Upper lobe of left lung (tissue), 6 donors: Measurements from ENCODE around the gene E2F1. TPM values are rescaled to one million over a fixed set of nuclear protein-coding genes. Genes with fewer than 3 reads are reported as not detected.

ENCODE experiments used
- ATAC-seq, 2 donors: fragments of 200-7000 bp; cut with Tn5 transposase; one replicate each; pipeline ENCODE4 v1.9.1; 2022; ENCODE audit warnings: mild to moderate bottlenecking in 2 of 2, moderate library complexity in 2 of 2; ENCODE audit not compliant: low FRiP score in 2 of 2
- DNase-seq, 2 donors: peaks; one replicate each; pipeline ENCODE4 v3.0.0-alpha.2; 2019 to 2020
- H3K27ac ChIP-seq, 4 donors: fragments of 200-600 bp; sonication (generic); one replicate each; pipeline ENCODE4 v1.5.1; 2016 to 2019
- H3K27me3 ChIP-seq, 4 donors: fragments of 200-600 bp; sonication (generic); one replicate each; pipeline ENCODE4 v1.5.1; 2017 to 2019
- H3K36me3 ChIP-seq, 4 donors: fragments of 200-600 bp; sonication (generic); one replicate each; pipeline ENCODE4 v1.5.1; 2016 to 2019
- H3K4me1 ChIP-seq, 4 donors: fragments of 200-600 bp; sonication (generic); one replicate each; pipeline ENCODE4 v1.5.1; 2018 to 2019
- H3K4me3 ChIP-seq, 4 donors: fragments of 200-600 bp; sonication (generic); one replicate each; pipeline ENCODE4 v1.5.1; 2017 to 2019; ENCODE audit warnings: mild to moderate bottlenecking in 2 of 4, moderate library complexity in 1 of 4
- H3K9me3 ChIP-seq, 4 donors: fragments of 200-600 bp; sonication (generic); one replicate each; pipeline ENCODE4 v1.5.1; 2018 to 2019
- EP300 ChIP-seq, 4 donors: sonication (generic); formaldehyde crosslinking; IDR thresholded peaks; one replicate each; pipeline ENCODE4 v1.5.1; 2017; ENCODE audit warnings: antibody characterized with exemption in 4 of 4, control low read depth in 2 of 4
- POLR2A ChIP-seq, 4 donors: fragments of 450-650 bp; IDR thresholded peaks; one replicate each; pipeline ENCODE4 v1.5.1; 2016 to 2017; ENCODE audit warnings: antibody characterized with exemption in 4 of 4, mild to moderate bottlenecking in 2 of 4
- POLR2AphosphoS5 ChIP-seq, 2 donors: sonication (generic); formaldehyde crosslinking; IDR thresholded peaks; one replicate each; pipeline ENCODE4 v1.5.1; 2017; ENCODE audit warnings: antibody characterized with exemption in 2 of 2
- WGBS, 2 donors: methylation state at CpG; one replicate each; pipeline ENCODE4 v1.1.5; 2017 to 2018; 5-methylcytosine and 5-hydroxymethylcytosine counted together
- total RNA-seq, 6 donors: library from RNA; depleted of rRNA in 4 of 6; stranded (reverse); fragments of >200 nt in 4 of 6; gene quantifications; one replicate each; pipeline versions ENCODE4 v1.1.0 to v1.2.1, GENCODE V29; 2016 to 2021
- TF ChIP-seq, protein P1 (sequence below), 6 experiments: fragments of 450-650 bp in 4 of 6; fragments of 200-600 bp in 2 of 6; sonication (generic) in 2 of 6; IDR thresholded peaks; one replicate each; pipeline ENCODE4 v1.5.1; 2016 to 2019; ENCODE audit warnings: antibody characterized with exemption in 6 of 6
- donor health status: DM: no; HTN: no; CAD: no; lungs with moderate emphysema.
- donor health status: DM: no; HTN: yes; CAD: no; lungs with severe emphysema.

E2F1 gene
- total RNA-seq, 6 donors from 2014 or later, result 5.5 to 12.9 (median 6.8) TPM

DNA sequence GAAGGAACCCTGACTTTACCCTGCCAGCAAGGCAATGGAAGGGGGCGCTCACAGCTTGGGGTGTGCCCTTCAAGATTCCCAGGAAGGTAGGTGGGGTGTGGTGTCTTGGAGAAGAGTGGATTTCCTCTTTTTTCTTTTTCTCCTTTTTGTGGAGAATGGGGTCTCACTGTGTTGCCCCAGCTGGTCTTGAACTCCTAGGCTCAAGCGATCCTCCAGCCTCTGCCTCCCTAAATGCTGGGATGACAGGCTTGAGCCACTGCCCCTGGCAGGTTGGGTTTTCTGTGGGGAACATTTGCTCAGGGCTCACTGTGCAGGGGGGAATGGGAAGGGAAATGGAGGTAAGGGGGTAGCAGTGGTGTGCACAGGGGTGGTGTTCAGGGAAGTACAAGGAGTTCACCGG, 41.6 kb upstream of the E2F1 start:
- H3K4me1 ChIP-seq, result peaks cover 7 to 33% (median 20%) of the 10 kb centered on the region in 4 donors
- TF ChIP-seq, protein P1, sequence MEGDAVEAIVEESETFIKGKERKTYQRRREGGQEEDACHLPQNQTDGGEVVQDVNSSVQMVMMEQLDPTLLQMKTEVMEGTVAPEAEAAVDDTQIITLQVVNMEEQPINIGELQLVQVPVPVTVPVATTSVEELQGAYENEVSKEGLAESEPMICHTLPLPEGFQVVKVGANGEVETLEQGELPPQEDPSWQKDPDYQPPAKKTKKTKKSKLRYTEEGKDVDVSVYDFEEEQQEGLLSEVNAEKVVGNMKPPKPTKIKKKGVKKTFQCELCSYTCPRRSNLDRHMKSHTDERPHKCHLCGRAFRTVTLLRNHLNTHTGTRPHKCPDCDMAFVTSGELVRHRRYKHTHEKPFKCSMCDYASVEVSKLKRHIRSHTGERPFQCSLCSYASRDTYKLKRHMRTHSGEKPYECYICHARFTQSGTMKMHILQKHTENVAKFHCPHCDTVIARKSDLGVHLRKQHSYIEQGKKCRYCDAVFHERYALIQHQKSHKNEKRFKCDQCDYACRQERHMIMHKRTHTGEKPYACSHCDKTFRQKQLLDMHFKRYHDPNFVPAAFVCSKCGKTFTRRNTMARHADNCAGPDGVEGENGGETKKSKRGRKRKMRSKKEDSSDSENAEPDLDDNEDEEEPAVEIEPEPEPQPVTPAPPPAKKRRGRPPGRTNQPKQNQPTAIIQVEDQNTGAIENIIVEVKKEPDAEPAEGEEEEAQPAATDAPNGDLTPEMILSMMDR (IDR thresholded peaks at IDR 0.05), result no peak
- TF ChIP-seq POLR2A (IDR thresholded peaks at IDR 0.05) (no peak), POLR2AphosphoS5 (IDR thresholded peaks at IDR 0.05) (no peak), EP300 (IDR thresholded peaks at IDR 0.05) (no peak)
- H3K36me3 ChIP-seq, result no peaks in the 10 kb centered on the region
- H3K4me3 ChIP-seq, result no peak overlapping the region
- no peaks in the 10 kb centered on the region for H3K9me3 ChIP-seq
- no peak for ATAC-seq
- WGBS, 2 donors, result 94% methylated on average over 3 of the region's 3 CpGs
- no peaks in the 10 kb centered on the region for H3K27me3 ChIP-seq
- DNase-seq, result no peak
- no peak overlapping the region for H3K27ac ChIP-seq

DNA sequence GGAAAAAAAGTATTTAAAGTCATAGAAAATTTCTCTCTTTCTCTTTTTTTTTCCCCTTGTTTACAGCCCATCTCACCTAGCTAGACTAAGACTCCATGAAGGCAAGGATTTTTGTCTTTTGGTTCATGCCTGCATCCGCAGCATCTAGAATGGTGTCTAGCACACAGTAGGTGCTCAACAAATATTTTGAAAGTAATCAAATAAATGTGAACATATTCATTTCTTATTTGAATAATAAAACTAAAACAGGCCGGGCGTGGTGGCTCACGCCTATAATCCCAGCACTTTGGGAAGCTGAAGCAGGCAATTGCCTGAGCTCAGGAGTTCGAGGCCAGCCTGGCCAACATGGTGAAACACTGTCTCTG, 40.9 kb upstream of the E2F1 start:
- ATAC-seq (no peak), DNase-seq (no peak)
- Histone ChIP-seq H3K4me3 (no peak overlapping the region), H3K27me3 (no peaks in the 10 kb centered on the region), H3K4me1 (peaks cover 5 to 28% (median 16%) of the 10 kb centered on the region in 4 donors), H3K36me3 (no peaks in the 10 kb centered on the region), H3K27ac (peak overlapping the region in 2 of 4 donors; percentile 74 to 82), H3K9me3 (no peaks in the 10 kb centered on the region)
- 93% methylated on average over 5 of the region's 5 CpGs for WGBS, 2 donors
- TF ChIP-seq EP300 (IDR thresholded peaks at IDR 0.05), result no peak
- TF ChIP-seq POLR2AphosphoS5 (IDR thresholded peaks at IDR 0.05), result no peak
- TF ChIP-seq, protein P1 (IDR thresholded peaks at IDR 0.05), result no peak
- TF ChIP-seq POLR2A (IDR thresholded peaks at IDR 0.05), result no peak

DNA sequence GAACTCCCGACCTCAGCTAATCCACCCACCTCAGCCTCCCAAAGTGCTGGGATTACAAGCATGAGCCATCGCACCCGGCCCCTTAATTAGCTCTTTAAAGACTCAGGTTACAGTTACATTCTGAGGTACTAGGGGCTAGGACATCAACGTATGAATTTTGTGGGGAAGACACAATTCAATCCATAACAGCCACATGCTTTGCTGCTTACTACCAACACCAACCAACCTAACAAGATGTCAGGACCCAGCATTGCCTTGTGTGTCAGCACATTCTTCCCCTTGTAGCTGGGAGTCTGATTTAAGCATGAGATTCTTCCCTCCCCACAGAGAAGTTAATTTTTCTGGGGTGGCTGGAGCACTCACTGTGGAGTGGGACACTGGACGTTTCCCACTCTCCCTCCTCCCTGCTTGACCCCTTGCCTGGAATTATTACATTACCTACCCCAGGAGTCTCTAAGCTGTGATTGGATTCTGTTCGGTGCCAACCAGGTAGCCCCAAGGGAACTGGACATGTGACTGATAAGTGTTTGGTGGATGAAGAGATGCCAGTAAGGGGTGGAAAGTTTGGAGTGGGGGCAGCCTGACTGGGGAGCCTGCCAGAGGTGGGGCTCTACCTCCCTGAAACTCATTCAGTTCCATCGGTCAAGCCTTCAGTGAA, 39.6 kb upstream of the E2F1 start:
- ATAC-seq (peak in 1 of 2 donors; percentile 53), DNase-seq (peak in 1 of 2 donors; percentile 64)
- 63 to 78% methylated on average over 6 to 7 of the region's 7 CpGs for WGBS, 2 donors
- TF ChIP-seq POLR2A (IDR thresholded peaks at IDR 0.05) (peak in 1 of 4 donors; percentile 4), POLR2AphosphoS5 (IDR thresholded peaks at IDR 0.05) (no peak), EP300 (IDR thresholded peaks at IDR 0.05) (peak in 1 of 4 donors; percentile 70)
- TF ChIP-seq, protein P1 (IDR thresholded peaks at IDR 0.05), result no peak
- no peak overlapping the region for H3K4me3 ChIP-seq
- H3K27me3 ChIP-seq, result no peaks in the 10 kb centered on the region
- no peaks in the 10 kb centered on the region for H3K36me3 ChIP-seq
- peaks cover 0 to 22% (median 10%) of the 10 kb centered on the region in 4 donors for H3K4me1 ChIP-seq
- no peaks in the 10 kb centered on the region for H3K9me3 ChIP-seq
- peak overlapping the region in 3 of 4 donors; percentile 13 to 82 (median 68) for H3K27ac ChIP-seq

DNA sequence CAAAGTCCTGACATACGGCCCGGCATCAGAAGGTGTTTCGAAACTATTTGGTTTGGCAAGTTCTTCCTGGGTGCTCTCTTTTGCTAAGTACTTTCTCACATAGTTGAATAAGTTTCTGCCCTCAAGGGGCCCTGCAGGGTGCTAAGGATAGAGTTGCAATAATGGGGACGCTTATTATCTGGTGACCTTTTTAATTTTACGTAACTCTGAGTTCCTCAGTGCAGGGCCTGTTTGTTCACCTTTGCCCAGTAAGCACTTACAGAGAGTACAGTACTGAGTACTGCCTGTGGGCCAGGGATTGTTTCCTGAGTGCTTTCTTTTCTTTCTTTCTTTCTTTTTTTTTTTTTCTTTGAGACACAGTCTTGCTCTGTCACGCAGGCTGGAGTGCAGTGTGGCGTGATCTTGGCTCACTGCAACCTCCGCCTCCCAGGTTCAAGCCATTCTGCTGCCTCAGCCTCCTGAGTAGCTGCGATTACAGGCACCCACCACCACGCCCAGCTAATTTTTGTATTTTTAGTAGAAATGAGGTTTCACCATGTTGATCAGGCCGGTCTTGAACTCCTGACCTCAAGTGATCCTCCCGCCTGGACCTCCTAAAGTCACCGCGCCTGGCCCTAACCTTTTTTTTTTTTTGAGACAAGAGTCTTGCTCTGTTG, 38.4 kb upstream of the E2F1 start:
- 70% methylated on average over 14 of the region's 14 CpGs for WGBS, 2 donors
- peaks cover 1 to 27% (median 15%) of the 10 kb centered on the region in 4 donors for H3K4me1 ChIP-seq
- DNase-seq (peak in 1 of 2 donors; percentile 76), ATAC-seq (peak; percentile 17 to 87)
- H3K36me3 ChIP-seq, result no peaks in the 10 kb centered on the region
- TF ChIP-seq, protein P1 (IDR thresholded peaks at IDR 0.05), result peak in 2 of 6 experiments; percentile 7 to 12
- TF ChIP-seq EP300 (IDR thresholded peaks at IDR 0.05) (peak in 1 of 4 donors; percentile 44), POLR2AphosphoS5 (IDR thresholded peaks at IDR 0.05) (no peak), POLR2A (IDR thresholded peaks at IDR 0.05) (no peak)
- no peak overlapping the region for H3K4me3 ChIP-seq
- no peaks in the 10 kb centered on the region for H3K9me3 ChIP-seq
- H3K27me3 ChIP-seq, result no peaks in the 10 kb centered on the region
- H3K27ac ChIP-seq, result peak overlapping the region; percentile 13 to 82 (median 60)
